CD4-positive, alpha-beta T cell (primary cell): ENCODE results near the gene KDM5A. TPM values are rescaled to one million over a fixed set of nuclear protein-coding genes. Genes with fewer than 3 reads are reported as not detected.
A peak's percentile ranks its signal among the peaks of the same experiment; 100 is the strongest.
"Not testable (repeated sequence)": the region's sequence is repeated elsewhere in the genome, so short reads cannot be mapped to it uniquely, and the experiment has no call there.

Experiments used
- ATAC-seq: fragments of 200-7000 bp; cut with Tn5 transposase; one replicate; pipeline ENCODE4 v1.10.0; 2022; ENCODE audit warnings: mild to moderate bottlenecking; ENCODE audit not compliant: poor library complexity
- CTCF ChIA-PET: fragments of 350-600 bp; sonication (Branson Sonifier 250); formaldehyde crosslinking; loops from one replicate; lab custom pipeline; 2021; ENCODE audit warnings: antibody characterized with exemption, inconsistent platforms; lab: Charles Lee
- POLR2A ChIA-PET: fragments of 350-600 bp; sonication (Branson Sonifier 250); formaldehyde crosslinking; loops from one replicate; lab custom pipeline; 2021; ENCODE audit warnings: antibody characterized with exemption, inconsistent platforms; lab: Charles Lee
- DNase-seq, 14 experiments: peaks; one replicate each; pipeline ENCODE4 v3.0.0-alpha.2; 2013 to 2020; ENCODE audit warnings: mixed read lengths in 2 of 14
- H3K27ac ChIP-seq, 2 donors: one replicate each; pipeline versions ENCODE4 v1.5.1 to v1.7.0; 2013; ENCODE audit warnings: low read length in 2 of 2, low read depth in 1 of 2, mild to moderate bottlenecking in 1 of 2
- H3K27me3 ChIP-seq, 2 experiments: 1 replicate in 1 of 2; 2 replicates in 1 of 2; pipeline versions ENCODE4 v1.6.1 to v1.7.0; 2013; ENCODE audit warnings: low read length in 2 of 2, control low read depth in 1 of 2, mild to moderate bottlenecking in 1 of 2, moderate library complexity in 1 of 2; ENCODE audit not compliant: insufficient read depth in 2 of 2, control insufficient read depth in 1 of 2
- H3K36me3 ChIP-seq: one replicate; pipeline ENCODE4 v1.6.1; 2013; ENCODE audit warnings: low read length, control low read depth; ENCODE audit not compliant: insufficient read depth
- H3K4me1 ChIP-seq: one replicate; pipeline ENCODE4 v1.6.1; 2013; ENCODE audit warnings: low read length, control low read depth; ENCODE audit not compliant: insufficient read depth
- H3K4me3 ChIP-seq: one replicate; pipeline ENCODE4 v1.5.1; 2013; ENCODE audit warnings: mild to moderate bottlenecking, low read length, moderate library complexity
- H3K9me3 ChIP-seq, 2 experiments: 1 replicate in 1 of 2; 2 replicates in 1 of 2; pipeline versions ENCODE4 v1.6.1 to v1.7.0; 2013; ENCODE audit warnings: low read length in 2 of 2, mild to moderate bottlenecking in 2 of 2, control low read depth in 1 of 2, moderate library complexity in 1 of 2; ENCODE audit not compliant: control insufficient read depth in 1 of 2, insufficient read depth in 1 of 2
- H3K27ac Mint-ChIP-seq: one replicate; pipeline ENCODE4 v1.8.0; 2020; ENCODE audit warnings: mixed read lengths
- H3K27me3 Mint-ChIP-seq: one replicate; pipeline ENCODE4 v1.8.0; 2021; ENCODE audit warnings: mixed read lengths
- H3K36me3 Mint-ChIP-seq: one replicate; pipeline ENCODE4 v1.8.0; 2021; ENCODE audit warnings: low read depth, mixed read lengths
- H3K4me1 Mint-ChIP-seq: one replicate; pipeline ENCODE4 v1.8.0; 2021; ENCODE audit warnings: low read depth, mixed read lengths
- H3K4me3 Mint-ChIP-seq: one replicate; pipeline ENCODE4 v1.8.0; 2020; ENCODE audit warnings: mild to moderate bottlenecking, mixed read lengths
- H3K9me3 Mint-ChIP-seq: one replicate; pipeline ENCODE4 v1.8.0; 2020; ENCODE audit warnings: mixed read lengths
- CTCF ChIP-seq: fragments of 200-600 bp; IDR thresholded peaks from one replicate; pipeline ENCODE4 v1.8.0; 2022; ENCODE audit warnings: antibody characterized with exemption, mild to moderate bottlenecking
- intact Hi-C, 2 experiments: fragments of 100-400 bp; cut with DNase I in 1 of 2; cut with micrococcal nuclease in 1 of 2; formaldehyde crosslinking; loops; one replicate each; pipeline versions ENCODE4 v1.15.1 to v1.9.0; 2023 to 2025; cut with DNase I, micrococcal nuclease
- total RNA-seq, 174 experiments: library from RNA in 2 of 174; stranded (reverse) in 2 of 174; gene quantifications; one replicate each; pipeline ENCODE4 v1.2.3 and lab custom pipeline; 2021 to 2026

The KDM5A gene
- total RNA-seq, 2 experiments from 2014 or later, result 149 to 151 TPM

- Mint-ChIP-seq H3K27me3 (no peaks in the 10 kb centered on the region), H3K36me3 (peaks cover 100% of the 10 kb centered on the region), H3K27ac (no peak overlapping the region), H3K4me3 (no peak overlapping the region), H3K4me1 (peaks cover 32% of the 10 kb centered on the region), H3K9me3 (no peaks in the 10 kb centered on the region)
- H3K4me1 ChIP-seq, result peaks cover 3% of the 10 kb centered on the region
- TF ChIP-seq CTCF, result no peak
- DNase-seq (no peak), ATAC-seq (no peak)
- ChIA-PET CTCF (no interaction called here), POLR2A (no interaction called here)
- H3K36me3 ChIP-seq, result peaks cover 87% of the 10 kb centered on the region
- H3K4me3 ChIP-seq, result no peak overlapping the region
- no peaks in the 10 kb centered on the region for H3K27me3 ChIP-seq
- H3K27ac ChIP-seq, result no peak overlapping the region
- H3K9me3 ChIP-seq, result no peaks in the 10 kb centered on the region
- intact Hi-C loops, result no loop called here
Measured at GRCh38 chr12:307406-307805, 81.7 kb downstream of the KDM5A start.

GRCh38 chr12:304805-305204 lies 84.3 kb downstream of the KDM5A start:
- Mint-ChIP-seq H3K4me3 (no peak overlapping the region), H3K36me3 (peaks cover 100% of the 10 kb centered on the region), H3K27me3 (no peaks in the 10 kb centered on the region), H3K4me1 (peaks cover 58% of the 10 kb centered on the region), H3K9me3 (peaks cover 7% of the 10 kb centered on the region), H3K27ac (no peak overlapping the region)
- TF ChIP-seq CTCF, result no peak
- Histone ChIP-seq H3K4me1 (peaks cover 3% of the 10 kb centered on the region), H3K27ac (no peak overlapping the region), H3K36me3 (peaks cover 63% of the 10 kb centered on the region), H3K27me3 (no peaks in the 10 kb centered on the region), H3K4me3 (no peak overlapping the region), H3K9me3 (no peaks in the 10 kb centered on the region)
- ChIA-PET POLR2A (no interaction called here), CTCF (interaction anchor here (0.7 kb wide), 1 partner anchor 31 kb away, joined by 3 read pairs; no protein-coding TSS in a partner anchor)
- no peak for ATAC-seq
- intact Hi-C loops, result no loop called here
- no peak for DNase-seq

DNA sequence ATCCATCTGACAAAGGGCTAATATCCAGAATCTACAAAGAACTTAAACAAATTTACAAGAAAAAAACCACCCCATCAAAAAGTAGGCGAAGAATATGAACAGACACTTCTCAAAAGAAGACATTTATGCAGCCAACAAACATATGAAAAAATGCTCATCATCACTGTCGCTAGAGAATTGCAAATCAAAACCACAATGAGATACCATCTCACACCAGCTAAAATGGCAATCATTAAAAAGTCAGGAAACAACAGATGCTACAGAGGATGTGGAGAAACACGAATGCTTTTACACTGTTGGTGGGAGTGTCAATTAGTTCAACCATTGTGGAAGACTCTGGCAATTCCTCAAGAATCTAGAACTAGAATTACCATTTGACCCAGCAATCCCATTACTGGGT lies 86.4 kb downstream of the KDM5A start:
- H3K9me3 Mint-ChIP-seq, ATAC-seq, H3K4me3 ChIP-seq, CTCF ChIA-PET, H3K27me3 Mint-ChIP-seq, POLR2A ChIA-PET, intact Hi-C loops, H3K9me3 ChIP-seq, H3K27ac ChIP-seq, H3K27me3 ChIP-seq, H3K4me1 ChIP-seq: not testable (repeated sequence)
- peak overlapping the region; percentile 3 for H3K4me3 Mint-ChIP-seq
- peak overlapping the region; percentile 29 for H3K27ac Mint-ChIP-seq
- H3K36me3 Mint-ChIP-seq, result peaks cover 100% of the 10 kb centered on the region
- peaks cover 70% of the 10 kb centered on the region for H3K4me1 Mint-ChIP-seq
- H3K36me3 ChIP-seq, result peaks cover 51% of the 10 kb centered on the region
- DNase-seq, result peak in 1 of 14 experiments; percentile 39

DNA sequence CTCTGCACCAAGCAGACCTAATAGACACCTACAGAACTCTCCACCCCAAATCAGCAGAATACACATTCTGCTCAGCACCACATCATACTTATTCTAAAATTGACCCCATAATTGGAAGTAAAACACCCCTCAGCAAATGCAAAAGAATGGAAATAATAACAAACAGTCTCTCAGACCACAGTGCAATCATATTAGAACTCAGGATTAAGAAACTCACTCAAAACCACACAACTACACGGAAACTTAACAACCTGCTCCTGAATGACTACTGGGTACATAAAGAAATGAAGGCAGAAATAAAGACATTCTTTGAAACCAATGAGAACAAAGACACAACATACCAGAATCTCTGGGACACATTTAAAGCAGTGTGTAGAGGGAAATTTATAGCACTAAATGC lies 89.0 kb downstream of the KDM5A start:
- CTCF ChIA-PET, result not testable (repeated sequence)

GRCh38 chr12:299511-299910 lies 89.6 kb downstream of the KDM5A start:
- H3K36me3 Mint-ChIP-seq, result peaks cover 100% of the 10 kb centered on the region
- not testable (repeated sequence) for H3K27me3 Mint-ChIP-seq
- H3K4me1 Mint-ChIP-seq, result peaks cover 63% of the 10 kb centered on the region

More for the DNA sequence above, 89.0 kb downstream of the KDM5A start:
- H3K9me3 Mint-ChIP-seq, H3K27ac ChIP-seq, H3K9me3 ChIP-seq, DNase-seq, POLR2A ChIA-PET, H3K4me1 ChIP-seq, H3K27ac Mint-ChIP-seq, intact Hi-C loops, ATAC-seq, H3K4me3 ChIP-seq, H3K27me3 Mint-ChIP-seq, H3K27me3 ChIP-seq, H3K4me3 Mint-ChIP-seq: not testable (repeated sequence)
- H3K36me3 ChIP-seq, result peaks cover 53% of the 10 kb centered on the region
- H3K4me1 Mint-ChIP-seq, result peaks cover 60% of the 10 kb centered on the region
- peaks cover 100% of the 10 kb centered on the region for H3K36me3 Mint-ChIP-seq

GRCh38 chr12:298059-298458 lies 91.1 kb downstream of the KDM5A start:
- H3K4me3 ChIP-seq, H3K27me3 ChIP-seq, H3K9me3 ChIP-seq, H3K27ac Mint-ChIP-seq, CTCF ChIA-PET, H3K4me3 Mint-ChIP-seq, intact Hi-C loops, POLR2A ChIA-PET, H3K27ac ChIP-seq, H3K9me3 Mint-ChIP-seq, DNase-seq, H3K27me3 Mint-ChIP-seq, ATAC-seq, H3K4me1 ChIP-seq: not testable (repeated sequence)
- H3K36me3 ChIP-seq, result peaks cover 56% of the 10 kb centered on the region
- H3K36me3 Mint-ChIP-seq, result peaks cover 100% of the 10 kb centered on the region
- peaks cover 56% of the 10 kb centered on the region for H3K4me1 Mint-ChIP-seq

More at GRCh38 chr12:299511-299910, 89.6 kb downstream of the KDM5A start:
- DNase-seq, ATAC-seq, H3K9me3 Mint-ChIP-seq, H3K4me3 ChIP-seq, H3K27ac Mint-ChIP-seq, POLR2A ChIA-PET, intact Hi-C loops, CTCF ChIA-PET, H3K4me1 ChIP-seq, H3K27me3 ChIP-seq, H3K9me3 ChIP-seq, H3K4me3 Mint-ChIP-seq, H3K27ac ChIP-seq: not testable (repeated sequence)
- peaks cover 54% of the 10 kb centered on the region for H3K36me3 ChIP-seq
